ENCODE measurements around the gene PLEKHN1. TPM values are rescaled to one million over a fixed set of nuclear protein-coding genes. Genes with fewer than 3 reads are reported as not detected.
A peak's percentile ranks its signal among the peaks of the same experiment; 100 is the strongest.

PLEKHN1 gene
- total RNA-seq, 4 donors from 2014 or later, result 0.21 to 2.4 TPM; not detected in 2

GRCh38 chr1:995665-996633, 29.7 kb downstream of the PLEKHN1 start:
- Histone ChIP-seq H3K36me3 (no peaks in the 10 kb centered on the region), H3K27me3 (peaks cover 0 to 31% of the 10 kb centered on the region in 2 donors), H3K9me3 (peaks cover 0 to 21% (median 0%) of the 10 kb centered on the region in 4 donors), H3K4me1 (peaks cover 0 to 33% (median 17%) of the 10 kb centered on the region in 4 donors), H3K27ac (no peak overlapping the region), H3K4me3 (no peak overlapping the region)
- no peak for DNase-seq (ENCODE audit: low spot score in 2 of 2)
- 29 to 42% methylated on average over 18 to 21 of the region's 30 CpGs for WGBS, 2 donors
- TF ChIP-seq POLR2A (IDR thresholded peaks at IDR 0.05) (no peak), EP300 (IDR thresholded peaks at IDR 0.05) (no peak), CTCF (IDR thresholded peaks at IDR 0.05) (no peak)

- Histone ChIP-seq H3K4me3 (no peak overlapping the region), H3K9me3 (peaks cover 0 to 10% (median 0%) of the 10 kb centered on the region in 4 donors), H3K27ac (no peak overlapping the region), H3K4me1 (peaks cover 0 to 44% (median 24%) of the 10 kb centered on the region in 4 donors), H3K27me3 (peaks cover 0 to 36% of the 10 kb centered on the region in 2 donors), H3K36me3 (no peaks in the 10 kb centered on the region)
- TF ChIP-seq EP300 (IDR thresholded peaks at IDR 0.05) (no peak), POLR2A (IDR thresholded peaks at IDR 0.05) (no peak), CTCF (IDR thresholded peaks at IDR 0.05) (no peak)
- WGBS, 2 donors, result 61 to 67% methylated on average over 22 to 24 of the region's 24 CpGs
- no peak for DNase-seq (ENCODE audit: low spot score in 2 of 2)
Observed at GRCh38 chr1:996851-997712, 30.8 kb downstream of the PLEKHN1 start.

GRCh38 chr1:997713-997992, 31.4 kb downstream of the PLEKHN1 start:
- Histone ChIP-seq H3K27ac (peak overlapping the region in 1 of 4 donors; percentile 98), H3K4me3 (peak overlapping the region in 1 of 4 donors; percentile 70), H3K9me3 (peaks cover 0 to 5% (median 0%) of the 10 kb centered on the region in 4 donors), H3K27me3 (peaks cover 0 to 36% of the 10 kb centered on the region in 2 donors), H3K4me1 (peaks cover 0 to 44% (median 24%) of the 10 kb centered on the region in 4 donors), H3K36me3 (no peaks in the 10 kb centered on the region)
- TF ChIP-seq CTCF (IDR thresholded peaks at IDR 0.05) (no peak), POLR2A (IDR thresholded peaks at IDR 0.05) (no peak), EP300 (IDR thresholded peaks at IDR 0.05) (no peak)
- WGBS, 2 donors, result 40% methylated on average over 1 of the region's 3 CpGs; no CpG with 5 or more reads in 1 of the 2 donors
- no peak for DNase-seq (ENCODE audit: low spot score in 2 of 2)

GRCh38 chr1:997993-998744, 31.9 kb downstream of the PLEKHN1 start:
- Histone ChIP-seq H3K9me3 (peaks cover 0 to under 1% (median 0%) of the 10 kb centered on the region in 4 donors), H3K27ac (peak overlapping the region in 1 of 4 donors; percentile 98), H3K4me1 (peaks cover 0 to 44% (median 24%) of the 10 kb centered on the region in 4 donors), H3K27me3 (peaks cover 0 to 41% of the 10 kb centered on the region in 2 donors), H3K36me3 (no peaks in the 10 kb centered on the region), H3K4me3 (peak overlapping the region in 1 of 4 donors; percentile 70)
- no peak for DNase-seq (ENCODE audit: low spot score in 2 of 2)
- TF ChIP-seq POLR2A (IDR thresholded peaks at IDR 0.05) (no peak), CTCF (IDR thresholded peaks at IDR 0.05) (no peak), EP300 (IDR thresholded peaks at IDR 0.05) (no peak)
- 49 to 68% methylated on average over 14 to 18 of the region's 75 CpGs for WGBS, 2 donors

Measured in tibial nerve (tissue), 4 donors.